ENCODE data around the gene CTXN1.
"Not testable (repeated sequence)": the region's sequence is repeated elsewhere in the genome, so short reads cannot be mapped to it uniquely, and the experiment has no call there.

CTXN1 gene

GRCh38 chr19:7897292-7897691 lies 28.6 kb downstream of the CTXN1 start:
- DNase-seq = no peak

DNA sequence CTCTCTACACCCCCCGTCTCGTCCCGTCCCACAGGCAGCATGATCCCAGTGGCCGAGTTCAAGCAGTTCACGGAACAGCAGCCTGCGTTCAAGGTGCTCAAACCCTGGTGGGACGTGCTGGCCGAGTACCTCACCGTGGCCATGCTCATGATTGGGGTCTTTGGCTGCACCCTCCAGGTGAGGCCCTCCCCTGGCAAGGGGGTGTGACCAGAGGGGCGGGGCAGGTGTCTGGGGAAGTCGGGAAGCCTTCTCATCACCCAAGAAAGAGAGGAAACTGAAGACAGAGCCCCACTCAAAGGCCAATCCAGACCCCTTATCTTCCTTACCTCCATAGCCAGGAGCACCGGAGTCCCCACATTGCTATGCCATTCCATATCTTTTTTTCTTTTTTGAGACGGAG lies 30.4 kb downstream of the CTXN1 start:
- DNase-seq = no peak

DNA sequence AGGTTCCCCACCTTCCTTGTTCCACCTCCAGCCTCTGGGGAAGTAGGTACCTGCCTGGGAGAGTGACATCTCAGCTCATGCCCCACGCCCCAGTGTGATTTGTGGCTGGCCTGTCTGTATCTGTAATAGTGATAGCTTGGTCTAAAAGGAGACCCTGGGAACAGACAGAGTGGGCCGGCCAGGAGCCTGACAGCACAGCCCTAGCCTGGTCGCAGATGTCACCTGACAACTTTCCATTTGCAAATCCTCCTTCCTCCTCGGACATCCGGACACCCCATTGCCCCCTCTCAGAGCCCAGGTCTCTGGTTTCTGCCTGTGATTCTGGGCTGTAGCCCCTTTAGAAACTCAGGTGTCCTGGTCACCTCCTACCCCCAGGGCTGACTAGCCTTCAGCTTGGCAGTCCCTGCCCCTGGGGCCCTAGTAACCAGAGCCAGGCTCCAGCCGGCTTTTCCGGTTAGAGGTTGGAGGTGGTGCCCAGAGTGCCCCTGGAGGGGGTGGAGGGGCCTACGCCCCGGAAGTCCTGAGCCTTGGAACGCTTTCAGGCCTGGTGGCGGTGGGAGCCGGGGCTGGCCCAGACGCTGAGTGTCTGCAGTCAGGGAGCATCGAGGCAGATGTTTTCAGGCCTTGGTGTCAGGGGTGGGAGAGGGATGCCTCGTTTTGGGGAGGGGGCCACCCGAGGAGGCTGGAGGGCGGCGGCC lies 31.2 kb downstream of the CTXN1 start:
- no peak for DNase-seq

DNA sequence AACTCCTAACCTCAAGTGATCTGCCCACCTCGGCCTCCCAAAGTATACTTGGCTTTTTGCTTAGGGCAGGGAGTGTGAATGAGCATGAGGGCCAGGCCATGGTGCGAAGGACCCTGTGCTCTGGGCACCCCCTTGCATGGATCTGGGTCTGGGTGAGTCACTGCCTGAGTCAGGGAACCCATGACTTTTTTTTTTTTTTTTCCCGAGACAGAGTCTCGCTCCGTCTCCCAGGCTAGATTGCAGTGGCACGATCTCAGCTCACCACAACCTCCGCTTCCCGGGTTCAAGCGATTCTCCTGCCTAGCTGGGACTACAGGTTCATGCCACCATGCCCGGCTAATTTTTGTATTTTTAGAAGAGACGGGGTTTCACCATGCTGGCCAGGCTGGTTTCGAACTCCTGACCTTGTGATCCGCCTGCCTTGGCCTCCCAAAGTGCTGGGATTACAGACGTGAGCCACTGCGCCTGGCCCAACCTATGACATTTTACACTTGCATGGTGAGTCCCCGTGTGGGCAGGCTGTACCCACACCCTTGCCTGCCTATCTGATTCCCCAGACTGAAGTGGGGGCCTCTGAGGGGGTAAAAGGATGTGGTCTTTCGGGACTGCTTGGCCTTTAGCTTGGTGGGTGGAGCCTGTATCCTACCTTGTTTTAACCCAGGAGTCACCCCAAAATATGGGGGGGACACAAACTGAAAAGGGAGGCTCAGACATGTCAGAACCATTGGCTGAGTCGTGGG lies 32.4 kb downstream of the CTXN1 start:
- not testable (repeated sequence) for DNase-seq

DNA sequence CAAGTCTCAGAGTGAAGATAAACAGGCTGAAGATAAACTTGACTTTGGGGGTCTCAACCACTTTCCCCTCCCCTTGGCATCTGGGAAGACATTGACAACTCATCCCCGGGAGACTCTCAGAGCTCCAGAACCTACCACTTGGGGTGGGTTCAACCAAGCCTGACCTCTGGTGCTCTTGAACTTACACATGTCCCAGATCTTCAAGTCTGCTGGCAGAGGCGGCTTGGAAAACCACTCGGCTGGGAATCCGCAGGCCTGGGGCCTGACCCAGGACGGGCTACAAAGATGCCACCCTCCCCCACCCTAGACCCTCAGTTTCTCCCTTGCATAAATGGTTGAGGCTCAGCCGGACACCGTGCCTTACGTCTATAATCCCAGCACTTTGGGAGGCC lies 37.1 kb downstream of the CTXN1 start:
- no peak for DNase-seq

- peak; percentile 48 for DNase-seq
Measured at GRCh38 chr19:7888145-7888825, 37.6 kb downstream of the CTXN1 start, which contains the start of gene LRRC8E. Gene LRRC8E, plus strand, starts transcription at chr19:7888510. Its CDS starts 7,094 bp downstream, at chr19:7895604.

DNA sequence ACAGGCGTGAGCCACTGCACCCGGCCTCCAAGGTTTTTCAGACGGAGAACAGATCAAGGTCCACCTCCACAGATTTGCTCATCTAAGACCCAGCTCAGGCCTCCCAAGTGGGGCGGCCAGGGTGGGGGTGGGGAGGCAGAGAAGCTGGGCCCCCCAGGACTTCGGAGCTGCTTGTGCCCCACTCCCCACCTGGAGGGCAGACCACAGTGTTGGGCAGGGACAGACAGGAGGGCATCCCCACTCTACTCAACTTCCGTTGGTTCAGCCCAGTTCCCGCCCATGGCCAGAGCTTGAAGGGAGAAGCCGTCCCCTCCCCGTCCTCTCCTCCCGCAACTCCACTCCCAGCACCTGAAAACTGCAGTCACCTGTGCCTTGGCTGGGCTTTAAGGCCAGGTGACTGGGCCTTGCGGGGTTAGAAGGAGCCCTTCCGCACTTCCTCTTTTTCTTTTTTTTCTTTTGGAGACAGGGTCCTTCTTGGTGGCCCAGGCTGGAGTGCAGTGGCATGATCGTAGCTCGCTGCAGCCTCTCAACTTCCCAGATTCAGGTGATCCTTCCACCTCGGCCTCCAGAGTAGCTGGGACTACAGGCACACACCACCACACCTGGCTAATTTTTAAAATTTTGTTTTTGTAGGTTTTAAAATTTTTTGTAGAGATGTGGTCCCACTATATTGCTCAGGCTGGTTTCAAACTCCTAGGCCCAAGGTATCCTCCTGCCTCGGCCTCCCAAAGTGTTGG lies 38.4 kb downstream of the CTXN1 start:
- no peak for DNase-seq

DNA sequence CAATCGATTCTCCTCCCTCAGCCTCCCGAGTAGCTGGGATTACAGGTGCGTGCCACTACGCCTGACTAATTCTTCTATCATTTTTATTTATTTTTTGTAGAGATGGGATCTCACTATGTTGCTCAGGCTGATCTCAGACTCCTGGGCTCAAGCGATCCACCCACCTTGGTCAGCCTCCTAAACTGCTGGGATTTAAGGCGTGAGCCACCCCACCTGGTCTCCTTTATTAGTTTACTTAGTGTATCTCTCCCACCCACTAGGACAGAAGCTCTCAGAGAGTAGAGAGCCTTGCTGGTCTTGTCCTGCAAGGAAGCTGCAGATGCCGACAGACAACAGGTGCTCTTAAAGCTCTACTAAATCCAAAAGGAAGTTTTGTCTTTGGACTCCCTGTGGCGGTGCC lies 40.1 kb downstream of the CTXN1 start:
- DNase-seq = no peak

DNA sequence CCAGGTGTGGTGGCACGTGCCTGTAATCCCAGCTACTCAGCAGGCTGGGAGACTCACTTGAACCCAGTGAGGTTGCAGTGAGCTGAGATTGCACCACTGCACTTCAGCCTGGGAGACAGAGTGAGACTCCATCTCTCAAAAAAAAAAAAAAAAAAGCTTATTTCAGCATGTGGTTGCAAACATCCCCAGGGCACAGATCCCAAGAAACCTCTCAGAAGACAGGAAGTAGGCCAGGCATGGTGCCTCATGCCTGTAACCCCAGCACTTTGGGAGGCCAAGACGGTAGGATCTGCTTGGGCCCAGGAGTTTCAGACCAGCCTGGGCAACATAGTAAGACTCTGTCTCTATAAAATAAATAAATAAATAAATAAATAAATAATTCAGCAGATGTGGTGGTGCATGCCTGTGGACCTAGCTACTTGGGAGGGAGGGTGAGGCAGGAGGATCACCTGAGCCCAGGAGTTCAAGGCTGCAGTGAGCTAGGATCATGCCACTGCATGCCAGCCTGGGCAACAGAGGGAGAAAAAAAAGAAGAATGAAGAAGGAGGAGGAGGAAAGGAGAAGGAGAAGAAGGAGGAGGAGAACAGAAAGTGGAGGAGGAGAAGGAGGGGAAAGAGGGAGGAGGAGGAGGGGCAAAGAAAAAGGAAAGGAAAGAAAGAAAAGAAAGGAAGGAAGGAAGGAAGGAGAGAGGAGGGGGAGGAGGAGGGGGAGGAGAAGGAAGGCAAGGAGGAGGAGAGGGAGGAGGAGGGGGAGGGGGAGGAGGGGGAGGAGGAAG lies 42.0 kb downstream of the CTXN1 start:
- no peak for DNase-seq

- no peak for DNase-seq
Measured at GRCh38 chr19:7883105-7883504, 42.8 kb downstream of the CTXN1 start.

DNA sequence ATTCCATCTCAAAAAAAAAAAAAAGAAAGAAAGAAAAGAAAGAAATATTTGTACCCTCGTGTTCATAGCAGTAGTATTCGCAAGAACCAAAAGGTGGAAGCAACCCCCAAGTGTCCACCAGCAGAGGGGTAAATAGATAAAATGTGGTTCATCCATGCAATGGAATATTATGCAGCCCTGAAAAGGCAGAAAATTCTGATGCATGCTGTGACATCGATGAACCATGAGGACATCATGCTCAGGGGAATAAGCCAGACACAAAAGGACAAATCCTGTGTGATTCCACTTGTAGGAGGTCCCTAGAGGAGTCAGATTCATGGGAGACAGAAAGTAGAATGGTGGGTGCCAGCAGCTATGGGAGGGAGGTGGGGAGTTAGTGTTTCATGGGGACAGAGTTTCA lies 44.0 kb downstream of the CTXN1 start:
- DNase-seq = no peak

GRCh38 chr19:7879836-7880235 lies 46.1 kb downstream of the CTXN1 start:
- DNase-seq = no peak

GRCh38 chr19:7879111-7879807 lies 46.7 kb downstream of the CTXN1 start:
- no peak for DNase-seq

DNA sequence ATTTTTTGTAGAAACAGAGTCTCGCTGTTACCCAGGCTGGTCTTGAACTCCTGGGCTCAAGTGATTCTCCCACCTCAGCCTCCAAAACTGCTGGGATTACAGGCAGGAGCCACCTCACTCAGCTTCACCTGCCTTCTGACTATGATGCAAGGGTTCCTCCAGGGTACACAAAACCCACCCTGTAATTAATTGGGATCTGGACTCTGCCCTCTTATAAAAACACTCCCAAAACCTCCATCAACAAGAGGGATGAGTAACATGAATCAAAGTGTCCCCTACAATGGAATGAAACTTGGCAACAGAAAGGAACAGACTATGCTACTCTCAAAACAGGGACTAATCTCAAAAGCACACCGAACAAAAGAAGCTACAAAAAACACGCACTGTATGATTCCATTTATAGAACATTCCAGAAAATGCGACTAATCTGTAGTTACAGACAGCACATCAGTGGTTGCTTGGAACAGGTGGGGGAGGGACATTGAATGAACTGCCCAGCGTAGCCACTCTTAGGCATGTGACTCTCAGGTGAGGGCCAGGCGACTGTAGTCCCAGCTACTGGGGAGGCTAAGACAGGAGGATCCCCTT lies 48.6 kb downstream of the CTXN1 start:
- DNase-seq = no peak

DNA sequence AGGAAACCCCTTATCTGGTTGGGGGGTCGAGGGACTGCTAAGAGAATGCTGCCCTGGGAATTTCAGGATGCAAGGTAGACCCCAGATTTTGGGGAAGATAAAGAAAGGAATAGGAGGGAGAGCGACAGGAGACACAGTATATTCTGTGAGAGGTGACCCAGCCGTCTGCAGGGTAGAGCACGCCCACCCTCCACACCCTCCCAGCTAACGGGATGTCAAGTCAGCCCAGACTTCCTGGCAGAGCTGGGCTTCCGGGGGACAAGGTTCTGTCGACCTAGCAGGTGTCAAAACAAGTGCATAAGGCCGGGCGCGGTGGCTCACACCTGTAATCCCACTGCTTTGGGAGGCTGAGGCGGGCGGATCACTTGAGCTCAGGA lies 51.0 kb downstream of the CTXN1 start:
- no peak for DNase-seq
